NCI-H82 treated with DMSO at 0.1 percent for 48 hours (cell line): ENCODE results near the gene IGSF5.

Experiments used
- DNase-seq: peaks from one replicate; lab custom pipeline; 2025; ENCODE audit not compliant: unreplicated experiment; lab: John Stamatoyannopoulos, UW

The IGSF5 gene

DNA sequence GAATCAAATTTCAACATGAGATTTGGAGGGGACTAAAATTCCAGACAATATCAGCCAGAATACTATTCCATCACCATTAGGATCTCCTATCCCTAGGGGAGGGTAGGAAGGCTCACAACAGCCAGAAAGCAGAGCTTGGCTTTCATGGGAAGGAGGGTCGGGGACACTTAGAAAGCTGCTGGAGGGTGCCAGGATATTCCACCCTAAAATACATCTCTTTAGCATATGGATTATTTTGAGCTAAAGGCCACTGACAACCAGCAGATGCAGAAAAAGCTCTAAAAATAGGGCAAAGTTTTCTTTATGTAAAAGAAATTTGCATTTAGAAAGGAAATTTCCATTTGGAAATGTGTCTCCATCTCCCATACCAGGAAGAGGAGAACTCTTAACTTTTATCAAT lies 68.0 kb downstream of the IGSF5 start:
- no peak for DNase-seq

DNA sequence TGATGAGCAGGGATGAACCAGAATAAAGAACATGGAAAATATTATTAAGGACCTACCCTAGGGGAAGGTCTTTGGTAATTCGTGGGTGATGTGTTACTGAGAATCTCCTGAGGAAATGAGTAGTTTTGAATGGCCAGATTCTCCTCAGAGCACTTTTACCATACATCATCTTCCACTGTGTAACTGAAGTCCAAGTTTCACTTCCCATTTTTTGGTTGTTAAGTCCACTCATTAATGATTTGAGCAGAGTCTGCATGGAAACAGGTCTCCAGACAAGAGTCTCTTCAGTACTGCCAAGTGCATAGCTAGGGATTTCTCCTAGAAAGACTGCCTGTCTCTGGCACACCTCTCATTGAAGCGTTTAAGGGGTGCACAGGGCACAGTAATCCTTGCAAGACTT lies 73.6 kb downstream of the IGSF5 start:
- DNase-seq = no peak

DNA sequence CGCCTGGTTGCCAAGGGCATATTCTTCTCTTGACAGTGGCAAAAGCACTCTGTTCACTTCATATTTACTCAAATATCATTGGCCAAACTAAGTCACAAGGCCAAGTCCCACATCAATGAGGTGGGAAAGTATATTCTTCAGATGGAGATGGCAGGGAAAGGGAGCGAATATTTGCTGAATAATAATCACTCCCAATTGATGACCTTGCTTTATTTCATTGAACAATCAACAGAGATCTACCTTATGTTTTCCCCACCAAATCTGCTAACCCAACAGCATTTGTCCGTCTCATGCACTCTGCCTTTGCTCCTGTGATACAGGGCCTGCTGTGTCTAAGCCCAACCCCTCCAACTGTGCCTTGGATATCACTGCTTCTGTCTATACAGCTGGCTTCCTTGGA lies 77.1 kb downstream of the IGSF5 start:
- DNase-seq = no peak

DNA sequence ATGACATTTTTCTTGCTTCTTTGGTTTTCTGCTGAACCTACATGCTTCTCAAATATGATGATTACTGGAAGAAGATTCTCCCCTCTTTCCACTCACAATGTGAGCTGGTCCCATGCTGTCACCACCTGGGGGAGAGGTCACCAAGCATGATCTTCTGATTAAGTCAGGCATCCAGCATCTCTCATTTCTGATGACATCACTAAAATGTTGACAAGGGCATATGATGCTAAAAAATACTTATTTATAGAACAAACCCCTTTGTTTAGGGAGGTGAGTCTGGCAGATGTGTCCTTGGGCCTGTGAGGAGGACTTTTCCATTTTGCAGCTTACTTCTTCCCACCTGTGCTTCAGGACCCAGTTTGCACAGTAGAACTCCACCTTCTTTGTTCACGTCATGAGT lies 80.3 kb downstream of the IGSF5 start:
- DNase-seq = no peak

DNA sequence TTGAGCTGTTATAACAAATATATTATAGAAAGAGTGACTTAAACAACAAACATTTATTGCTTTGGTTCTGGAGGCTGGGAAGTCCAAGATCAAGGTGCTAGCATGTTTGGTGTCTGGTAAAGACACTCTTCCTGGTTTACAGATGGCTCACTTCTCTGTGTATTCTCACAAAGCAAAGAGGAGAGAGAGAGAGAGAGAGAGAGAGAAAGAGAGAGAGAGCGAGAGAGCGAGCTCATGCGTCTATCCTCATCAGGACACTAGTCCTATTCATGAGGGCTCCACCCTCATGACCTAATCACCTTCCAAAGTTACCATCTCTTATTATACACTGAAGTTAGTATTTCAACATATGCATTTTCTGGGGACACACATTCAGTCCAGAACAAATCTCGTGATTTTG lies 89.6 kb downstream of the IGSF5 start:
- no peak for DNase-seq

DNA sequence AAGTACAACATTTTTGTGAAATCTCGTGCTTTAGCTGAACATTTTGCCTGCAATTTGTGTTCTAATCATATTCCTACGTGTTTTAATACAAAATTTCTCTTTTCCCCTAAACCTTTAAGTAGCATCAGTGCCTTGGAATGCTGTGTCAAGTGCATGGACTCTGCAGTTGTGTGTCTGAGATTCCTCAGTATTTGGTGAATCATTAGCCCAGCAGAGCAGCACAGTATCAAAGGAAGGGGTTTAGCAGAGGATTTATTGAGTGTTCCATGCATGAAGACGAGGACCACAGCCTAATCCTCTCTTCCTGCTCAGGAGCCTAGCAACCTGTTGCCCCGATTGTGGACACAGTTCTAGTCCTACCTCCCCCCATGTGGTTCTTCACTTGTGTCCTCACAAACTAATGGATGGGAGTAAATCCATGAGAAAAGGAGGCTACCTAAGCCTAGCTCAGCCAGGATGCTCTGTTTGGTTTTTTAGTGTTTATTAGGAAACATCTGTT lies 92.9 kb downstream of the IGSF5 start:
- DNase-seq = no peak

DNA sequence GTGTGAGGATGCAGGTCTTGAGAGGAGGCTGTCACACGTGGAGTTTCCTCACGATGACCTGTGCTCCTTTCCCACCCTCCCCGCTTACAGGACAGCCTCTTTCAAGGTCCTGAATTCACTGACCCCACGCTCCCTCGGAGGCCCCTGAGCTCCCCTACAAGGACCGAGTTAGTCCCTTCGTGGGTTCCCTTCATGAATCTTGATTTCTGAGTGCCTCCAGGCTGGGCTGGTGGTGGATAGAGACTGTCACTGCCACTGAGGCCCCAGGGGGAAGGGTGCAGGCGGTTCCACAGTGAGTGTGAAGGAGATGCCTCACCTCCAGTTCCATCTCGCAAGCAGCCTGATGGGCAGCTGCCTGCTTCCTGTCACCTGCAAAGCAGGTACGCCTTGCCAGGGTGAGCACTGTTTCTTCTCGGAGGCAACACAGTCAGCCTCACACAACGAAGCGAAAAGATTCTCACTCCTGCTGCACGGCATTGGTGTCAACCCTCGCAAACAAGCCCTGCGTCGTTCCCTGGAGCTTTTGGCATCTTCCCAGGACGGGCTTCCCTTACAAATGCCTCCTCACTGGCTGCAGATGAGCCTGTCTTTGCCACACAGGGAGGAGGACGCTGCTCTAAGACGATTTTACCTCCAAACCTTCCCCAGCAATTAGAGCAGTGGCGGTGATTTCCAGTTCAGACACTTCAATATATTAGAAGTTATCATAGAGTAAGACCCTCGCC lies 95.6 kb downstream of the IGSF5 start:
- DNase-seq = no peak

DNA sequence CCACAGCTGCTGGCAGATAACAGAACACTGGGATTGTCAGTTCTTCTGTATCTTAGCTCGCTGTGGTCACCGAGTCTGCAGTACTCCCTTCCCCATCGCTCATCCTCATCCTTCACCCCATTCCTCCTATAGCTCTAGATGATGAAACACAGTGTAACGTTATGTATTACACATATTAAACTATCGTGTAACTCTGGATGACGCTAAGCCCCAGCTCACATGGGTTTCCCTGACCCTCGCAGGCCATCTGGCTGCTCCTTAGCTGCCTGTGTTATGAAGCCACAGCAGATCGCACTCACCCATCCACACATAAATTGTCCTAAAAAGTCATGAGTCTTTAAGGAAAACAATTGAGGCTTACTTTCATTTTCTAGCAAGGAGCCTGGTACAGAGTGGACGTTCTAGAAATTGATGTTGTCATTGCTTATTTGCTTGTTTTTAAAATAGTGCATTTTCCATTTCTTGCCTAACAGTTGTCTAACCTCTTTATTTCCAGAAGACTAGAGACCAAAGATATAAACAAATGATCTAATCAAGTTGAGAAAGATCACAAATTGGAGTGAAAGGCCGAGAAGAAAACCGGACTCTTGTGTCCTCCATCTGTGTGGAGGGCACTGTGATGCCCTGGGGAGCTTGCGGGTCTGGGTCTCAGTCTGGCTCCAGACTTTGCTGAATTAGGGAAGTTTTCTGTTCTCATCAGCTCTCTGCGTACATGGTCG lies 97.9 kb downstream of the IGSF5 start:
- DNase-seq = peak; percentile 11

DNA sequence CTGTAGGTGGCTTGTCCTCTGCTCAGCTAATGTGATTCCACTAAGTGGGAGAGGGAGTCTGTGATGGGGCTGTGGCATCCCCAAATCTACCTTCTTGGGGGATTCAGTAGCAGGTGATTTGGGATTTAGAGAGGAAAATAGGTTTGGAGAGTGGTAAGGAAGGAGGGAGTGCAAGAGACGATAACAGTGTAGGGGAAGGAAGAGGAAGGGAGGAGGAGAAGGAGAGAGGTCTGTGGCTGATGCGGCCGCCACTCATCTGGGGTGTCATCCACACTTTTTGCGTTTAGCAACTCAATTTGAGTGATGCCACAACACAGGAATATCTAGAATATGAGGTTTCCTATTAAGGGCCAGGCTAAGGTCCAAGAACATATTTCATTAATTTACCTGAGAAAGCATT lies 98.5 kb downstream of the IGSF5 start:
- DNase-seq = no peak

DNA sequence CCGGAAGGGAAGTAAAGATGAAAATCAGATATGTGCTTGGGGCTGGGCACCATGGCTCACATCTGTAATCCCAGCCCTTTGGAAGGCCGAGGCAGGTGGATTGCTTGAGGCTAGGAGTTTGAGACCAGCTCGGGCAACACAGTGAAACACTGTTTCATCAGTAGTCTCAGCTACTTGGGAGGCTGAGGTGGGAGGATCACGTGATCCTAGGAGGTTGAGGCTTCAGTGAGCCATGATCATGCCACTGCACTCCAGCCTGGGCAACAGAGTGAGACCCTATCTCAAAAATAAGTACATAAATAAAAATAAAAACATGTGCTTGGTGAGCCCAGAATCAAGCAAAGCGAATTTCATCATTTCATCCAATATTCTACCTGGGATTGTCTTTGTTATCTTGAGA lies 98.9 kb downstream of the IGSF5 start:
- no peak for DNase-seq

DNA sequence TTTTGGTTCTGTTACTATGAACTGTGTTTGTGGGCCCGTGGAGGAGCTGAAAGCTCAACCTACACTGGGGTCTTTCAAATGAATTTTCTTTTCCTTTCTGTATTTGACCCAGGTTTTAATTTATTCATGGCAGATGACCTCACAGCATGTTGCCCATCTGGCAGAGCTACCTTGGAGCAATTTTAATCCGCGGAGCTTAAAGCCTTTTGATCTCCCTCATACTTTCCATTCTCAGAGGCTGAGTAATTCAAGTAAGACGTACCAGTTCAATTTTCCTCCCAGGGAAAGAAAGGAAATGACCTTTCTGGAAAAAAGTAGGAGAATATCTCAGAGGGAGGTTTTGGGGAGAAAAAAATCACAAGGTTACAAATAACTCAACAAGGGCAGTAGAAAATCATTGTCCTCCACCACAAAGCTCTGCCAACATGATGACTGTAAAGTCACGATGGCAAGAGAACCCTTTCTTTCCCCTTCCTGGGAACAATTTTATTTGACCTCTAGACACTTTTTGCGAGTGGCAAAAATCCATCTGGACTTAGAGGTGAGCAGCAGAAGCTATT lies 100.7 kb downstream of the IGSF5 start:
- peak; percentile 57 for DNase-seq

DNA sequence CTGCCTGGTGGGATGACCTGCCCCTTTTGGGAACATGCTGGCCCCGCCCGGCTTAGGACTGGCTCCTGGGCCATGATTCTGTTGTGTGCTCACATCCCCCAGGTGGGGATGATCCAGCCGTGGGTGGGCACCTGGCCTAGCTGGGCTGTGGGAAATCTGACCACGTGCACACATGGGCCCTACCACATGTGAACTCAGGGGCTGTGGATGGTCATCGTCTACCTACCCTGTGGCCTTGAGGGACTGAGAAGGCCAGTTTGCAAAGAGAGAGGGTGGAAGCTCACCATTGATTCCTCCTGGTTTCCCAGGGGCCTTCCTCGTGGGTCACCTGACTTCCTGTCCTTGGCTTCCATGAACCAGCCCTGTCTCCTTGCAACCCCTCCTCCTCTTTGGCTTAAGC lies 102.9 kb downstream of the IGSF5 start:
- DNase-seq = no peak

DNA sequence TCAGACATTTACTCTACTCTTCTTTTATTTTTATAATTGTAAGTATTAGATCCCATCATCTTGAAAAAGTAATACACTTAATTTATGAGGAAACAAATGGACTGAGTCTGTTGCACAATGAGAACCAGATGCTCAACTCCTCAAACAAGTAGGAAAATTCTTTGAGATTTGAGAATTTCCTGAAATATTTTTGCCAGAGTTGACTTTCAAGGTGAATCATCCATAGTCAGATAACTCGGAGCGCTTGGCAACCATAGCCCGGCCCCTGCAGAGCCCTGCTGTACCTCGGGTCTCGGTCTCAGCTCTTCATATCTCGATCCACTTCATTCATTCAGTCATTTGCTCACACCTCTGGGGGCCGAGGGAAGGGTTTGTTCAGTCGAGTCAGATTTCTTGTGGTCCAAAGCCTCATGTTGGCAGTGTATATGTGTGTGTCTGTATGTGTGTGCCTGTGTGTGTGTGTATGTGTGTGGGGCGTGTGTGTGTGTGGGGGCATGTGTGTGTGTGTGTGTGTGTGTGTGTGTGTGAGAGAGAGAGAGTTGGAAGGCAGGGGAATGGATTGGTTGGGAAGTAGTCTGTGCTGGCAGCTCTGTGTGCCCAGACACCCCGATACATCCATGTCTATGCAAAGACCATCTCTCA lies 104.2 kb downstream of the IGSF5 start:
- no peak for DNase-seq

DNA sequence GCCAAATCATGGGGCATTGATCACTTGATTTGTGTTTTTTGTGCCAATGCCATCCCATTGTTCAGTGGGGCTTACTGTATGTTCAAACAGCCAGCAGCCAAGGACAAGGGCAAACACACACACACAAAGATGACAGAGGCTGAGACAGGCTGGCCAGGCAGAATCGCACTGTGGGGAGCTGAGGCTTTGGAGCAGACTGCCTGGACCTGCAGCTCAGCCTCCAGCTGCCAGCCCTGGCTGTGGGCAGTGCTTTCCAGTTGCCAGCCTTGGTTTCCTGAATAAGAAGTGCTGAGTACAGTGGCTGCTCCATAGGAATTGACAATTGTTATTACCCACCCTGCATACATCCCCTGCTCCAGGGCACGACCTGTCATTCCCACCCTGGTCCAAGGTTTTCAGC lies 105.3 kb downstream of the IGSF5 start:
- no peak for DNase-seq

DNA sequence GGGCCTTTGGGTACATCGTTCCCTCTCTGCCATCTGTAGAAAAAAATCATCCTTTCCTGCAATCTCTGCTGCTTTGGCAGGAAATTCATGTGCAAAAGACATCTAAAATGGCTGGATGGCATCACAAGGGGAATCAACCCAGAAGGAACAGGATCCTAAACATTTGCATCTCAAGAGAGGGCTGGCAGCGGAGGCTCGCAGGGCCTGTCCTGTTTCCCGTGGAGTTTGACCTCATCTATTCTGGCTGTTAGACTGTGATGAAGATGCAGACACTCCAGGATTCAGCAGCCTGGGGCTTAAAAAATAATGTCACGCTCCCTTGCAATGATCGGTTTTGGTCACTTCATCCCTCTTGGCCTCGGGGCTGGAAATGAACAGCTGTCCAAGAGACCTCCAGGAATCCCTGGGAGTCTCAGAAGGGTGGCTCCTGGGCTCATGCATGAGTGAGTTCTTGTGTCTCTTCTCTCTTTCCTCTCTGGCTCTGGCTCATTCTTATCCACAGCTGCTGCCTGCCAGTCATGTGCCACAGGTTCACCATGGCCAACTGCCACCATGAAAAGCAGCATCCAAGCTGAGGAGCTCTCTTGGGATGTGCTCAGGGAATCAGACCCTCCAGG lies 106.1 kb downstream of the IGSF5 start:
- no peak for DNase-seq
